Measurements from ENCODE around the gene ZNF787. TPM values are rescaled to one million over a fixed set of nuclear protein-coding genes. Genes with fewer than 3 reads are reported as not detected.

Gene ZNF787
- total and polyA plus RNA-seq, 2 of the 13 experiments (the other 11 are each of a cell fraction or from before 2014, with no cell fraction given), result 15.1 to 42.8 TPM

DNA sequence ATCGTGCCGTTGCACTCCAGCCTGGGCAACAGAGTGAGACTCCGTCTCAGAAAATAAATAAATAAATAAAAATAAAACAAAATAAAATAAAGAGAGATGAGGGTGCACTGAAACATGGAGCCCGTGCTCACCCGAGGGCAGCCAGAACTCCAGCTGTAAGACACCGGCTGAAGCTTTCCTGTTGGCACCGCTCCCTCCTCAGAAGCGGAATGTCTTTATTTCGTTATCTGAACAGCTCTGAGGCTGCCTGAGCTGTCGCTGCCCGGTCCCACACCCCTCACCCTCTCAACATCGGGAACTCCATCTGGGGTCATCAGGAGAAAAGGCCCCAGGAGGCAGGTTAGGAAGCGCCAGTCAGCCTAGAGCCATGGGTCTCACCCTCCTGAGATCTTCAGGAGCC, 24.4 kb downstream of the ZNF787 start:
- H3K4me1 ChIP-seq (ENCODE audit: insufficient read depth, low read length), result no peaks in the 10 kb centered on the region
- H3K27ac ChIP-seq (ENCODE audit: extremely low read length, insufficient read depth, low read length), result no peak overlapping the region
- ChIA-PET POLR2A (no interaction called here), CTCF (ENCODE audit: low intra/inter-chr PET ratio, low total read pairs) (no interaction called here)
- in situ Hi-C loops (cut with HindIII; ENCODE audit: extremely low pct_ligation_motif_present, low pct_unique_long_range_greater_than_20kb), result loop anchor here (5.0 kb wide), 1 partner anchor 66 kb away; no protein-coding TSS in a partner anchor
- DNase-seq (ENCODE audit: low spot score) (no peak), FAIRE-seq (no peak), ATAC-seq (no peak)
- 97% methylated on average over 12 of the region's 13 CpGs for WGBS (ENCODE audit: low lambda C conversion rate)
- H3K4me3 ChIP-seq (replicated peaks in 1 of 3; ENCODE audit: insufficient read depth in 1 of 3, low read depth in 2 of 3, low read length in 3 of 3), result no peak overlapping the region
- BruUV-seq (replicated peaks), result no TSS peak
- peaks cover 32% of the 10 kb centered on the region for H4K20me1 ChIP-seq (ENCODE audit: insufficient read depth, low read length)
- H3K9ac ChIP-seq (ENCODE audit: insufficient read depth, low read depth, low read length), result no peak overlapping the region
- peaks cover 36 to 75% of the 10 kb centered on the region in 2 experiments for H3K36me3 ChIP-seq (replicated peaks in 1 of 2; ENCODE audit: control insufficient read depth in 1 of 2, insufficient read depth in 2 of 2, low read length in 2 of 2)
- no peak overlapping the region for H2AFZ ChIP-seq (ENCODE audit: low read length)
- H3K4me2 ChIP-seq (ENCODE audit: low read depth, low read length), result no peak overlapping the region
- H3K9me3 ChIP-seq (ENCODE audit: low read length), result peaks cover 11% of the 10 kb centered on the region; the same call in 1 of the 2 replicates
- H3K79me2 ChIP-seq (ENCODE audit: insufficient read depth, low read length), result peaks cover 36% of the 10 kb centered on the region
- intact Hi-C loops (cut with micrococcal nuclease; ENCODE audit: unreplicated experiment), result no loop called here
- no peaks in the 10 kb centered on the region; a peak in 1 of 5 replicates for H3K27me3 ChIP-seq (ENCODE audit: control insufficient read depth in 1 of 2, insufficient read depth in 2 of 2, low read length in 2 of 2)
- TF ChIP-seq SAFB2 (CRISPR knock-in tag; IDR thresholded peaks at IDR 0.05; ENCODE audit: borderline replicate concordance, low read depth), result no peak
- no peak for TF ChIP-seq ZFP36L2 (CRISPR knock-in tag; IDR thresholded peaks at IDR 0.05)
- TF ChIP-seq, protein P1, sequence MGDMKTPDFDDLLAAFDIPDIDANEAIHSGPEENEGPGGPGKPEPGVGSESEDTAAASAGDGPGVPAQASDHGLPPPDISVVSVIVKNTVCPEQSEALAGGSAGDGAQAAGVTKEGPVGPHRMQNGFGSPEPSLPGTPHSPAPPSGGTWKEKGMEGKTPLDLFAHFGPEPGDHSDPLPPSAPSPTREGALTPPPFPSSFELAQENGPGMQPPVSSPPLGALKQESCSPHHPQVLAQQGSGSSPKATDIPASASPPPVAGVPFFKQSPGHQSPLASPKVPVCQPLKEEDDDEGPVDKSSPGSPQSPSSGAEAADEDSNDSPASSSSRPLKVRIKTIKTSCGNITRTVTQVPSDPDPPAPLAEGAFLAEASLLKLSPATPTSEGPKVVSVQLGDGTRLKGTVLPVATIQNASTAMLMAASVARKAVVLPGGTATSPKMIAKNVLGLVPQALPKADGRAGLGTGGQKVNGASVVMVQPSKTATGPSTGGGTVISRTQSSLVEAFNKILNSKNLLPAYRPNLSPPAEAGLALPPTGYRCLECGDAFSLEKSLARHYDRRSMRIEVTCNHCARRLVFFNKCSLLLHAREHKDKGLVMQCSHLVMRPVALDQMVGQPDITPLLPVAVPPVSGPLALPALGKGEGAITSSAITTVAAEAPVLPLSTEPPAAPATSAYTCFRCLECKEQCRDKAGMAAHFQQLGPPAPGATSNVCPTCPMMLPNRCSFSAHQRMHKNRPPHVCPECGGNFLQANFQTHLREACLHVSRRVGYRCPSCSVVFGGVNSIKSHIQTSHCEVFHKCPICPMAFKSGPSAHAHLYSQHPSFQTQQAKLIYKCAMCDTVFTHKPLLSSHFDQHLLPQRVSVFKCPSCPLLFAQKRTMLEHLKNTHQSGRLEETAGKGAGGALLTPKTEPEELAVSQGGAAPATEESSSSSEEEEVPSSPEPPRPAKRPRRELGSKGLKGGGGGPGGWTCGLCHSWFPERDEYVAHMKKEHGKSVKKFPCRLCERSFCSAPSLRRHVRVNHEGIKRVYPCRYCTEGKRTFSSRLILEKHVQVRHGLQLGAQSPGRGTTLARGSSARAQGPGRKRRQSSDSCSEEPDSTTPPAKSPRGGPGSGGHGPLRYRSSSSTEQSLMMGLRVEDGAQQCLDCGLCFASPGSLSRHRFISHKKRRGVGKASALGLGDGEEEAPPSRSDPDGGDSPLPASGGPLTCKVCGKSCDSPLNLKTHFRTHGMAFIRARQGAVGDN (CRISPR knock-in tag; IDR thresholded peaks at IDR 0.05), result no peak
- TF ChIP-seq ZNF883 (CRISPR knock-in tag; IDR thresholded peaks at IDR 0.05; ENCODE audit: not compliant biosample characterization), result no peak
- TF ChIP-seq HOXA7 (CRISPR knock-in tag; IDR thresholded peaks at IDR 0.05), result no peak
- TF ChIP-seq ARNTL (CRISPR knock-in tag; IDR thresholded peaks at IDR 0.05), result no peak
- no peak for TF ChIP-seq MTF1 (CRISPR knock-in tag; IDR thresholded peaks at IDR 0.05)
- TF ChIP-seq RXRA (CRISPR knock-in tag; IDR thresholded peaks at IDR 0.05), result no peak
- TF ChIP-seq DNMT1 (CRISPR knock-in tag; IDR thresholded peaks at IDR 0.05), result no peak
- no peak for TF ChIP-seq ZNF343 (CRISPR knock-in tag; IDR thresholded peaks at IDR 0.05)
- TF ChIP-seq NFE2 (CRISPR knock-in tag; IDR thresholded peaks at IDR 0.05), result no peak
- no peak for TF ChIP-seq ZNF543 (CRISPR knock-in tag; IDR thresholded peaks at IDR 0.05)
- no peak for TF ChIP-seq POGZ (CRISPR knock-in tag; IDR thresholded peaks at IDR 0.05)
- no peak for TF ChIP-seq ZFP82 (CRISPR knock-in tag; IDR thresholded peaks at IDR 0.05; ENCODE audit: borderline replicate concordance)
- TF ChIP-seq, protein P2, sequence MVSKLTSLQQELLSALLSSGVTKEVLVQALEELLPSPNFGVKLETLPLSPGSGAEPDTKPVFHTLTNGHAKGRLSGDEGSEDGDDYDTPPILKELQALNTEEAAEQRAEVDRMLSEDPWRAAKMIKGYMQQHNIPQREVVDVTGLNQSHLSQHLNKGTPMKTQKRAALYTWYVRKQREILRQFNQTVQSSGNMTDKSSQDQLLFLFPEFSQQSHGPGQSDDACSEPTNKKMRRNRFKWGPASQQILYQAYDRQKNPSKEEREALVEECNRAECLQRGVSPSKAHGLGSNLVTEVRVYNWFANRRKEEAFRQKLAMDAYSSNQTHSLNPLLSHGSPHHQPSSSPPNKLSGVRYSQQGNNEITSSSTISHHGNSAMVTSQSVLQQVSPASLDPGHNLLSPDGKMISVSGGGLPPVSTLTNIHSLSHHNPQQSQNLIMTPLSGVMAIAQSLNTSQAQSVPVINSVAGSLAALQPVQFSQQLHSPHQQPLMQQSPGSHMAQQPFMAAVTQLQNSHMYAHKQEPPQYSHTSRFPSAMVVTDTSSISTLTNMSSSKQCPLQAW (CRISPR knock-in tag; IDR thresholded peaks at IDR 0.05), result no peak
- no peak for TF ChIP-seq ZNF546 (CRISPR knock-in tag; conservative IDR thresholded peaks at IDR 0.05)
- TF ChIP-seq ADNP (CRISPR knock-in tag; IDR thresholded peaks at IDR 0.05), result no peak

All from HepG2 (cell line).